H1 (cell line): ENCODE measurements around the gene TMEM18.

ENCODE experiments used
- CHD2 ChIP-seq: IDR thresholded peaks from 2 replicates; pipeline ENCODE4 v1.6.1; 2012; ENCODE audit warnings: low read length, improper control_type of control experiment
- POLR2AphosphoS5 ChIP-seq: IDR thresholded peaks from 2 replicates; pipeline ENCODE4 v1.6.1; 2011; ENCODE audit warnings: low read depth, low read length
- TCF12 ChIP-seq: IDR thresholded peaks from 2 replicates; pipeline ENCODE4 v1.6.1; 2011; ENCODE audit warnings: low read depth, mild to moderate bottlenecking, low read length
- YY1 ChIP-seq: IDR thresholded peaks from 2 replicates; pipeline ENCODE4 v1.6.1; 2011; ENCODE audit warnings: low read depth, mild to moderate bottlenecking, low read length

DNA sequence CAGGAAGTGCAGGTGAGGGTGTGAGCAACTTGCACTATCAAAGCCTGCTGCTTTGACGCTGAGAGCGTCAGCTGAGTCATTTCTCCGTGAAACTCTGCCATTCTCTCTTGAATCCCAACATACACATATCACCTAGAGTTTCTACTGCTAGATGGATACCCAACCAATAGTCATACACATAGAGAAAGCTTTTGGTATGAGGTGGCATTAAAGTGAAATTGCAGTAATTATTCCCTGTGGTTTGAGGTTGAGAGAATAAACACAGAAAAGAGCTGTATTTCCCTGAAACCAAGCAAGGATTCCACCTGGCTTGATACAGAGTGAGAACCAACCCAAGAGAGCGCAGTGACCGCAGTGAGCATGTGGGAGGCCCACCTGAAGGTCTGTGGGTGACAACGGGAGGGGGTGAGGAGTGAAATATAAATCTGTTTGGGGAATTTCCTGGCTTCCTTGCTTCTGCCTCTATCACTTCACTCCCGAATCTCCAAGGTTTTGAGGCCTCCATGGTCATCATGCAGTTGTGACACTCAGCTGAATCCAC is 28.8 kb upstream of the TMEM18 start:
- no peak for TF ChIP-seq YY1
- TF ChIP-seq POLR2AphosphoS5 = no peak
- TF ChIP-seq CHD2 = no peak
- no peak for TF ChIP-seq TCF12
